Measurements from ENCODE around the gene MASP1. TPM values are rescaled to one million over a fixed set of nuclear protein-coding genes. Genes with fewer than 3 reads are reported as not detected.

MASP1 gene
- total RNA-seq, 2 experiments from 2014 or later: not detected

- ChIA-PET CTCF (ENCODE audit: unreplicated experiment) (no interaction called here), POLR2A (interaction anchor here (0.6 kb wide), 1 partner anchor 23 kb away, joined by 4 read pairs; no protein-coding TSS in a partner anchor)
- Histone ChIP-seq H3K4me2 (ENCODE audit: low read length) (no peak overlapping the region), H3K4me1 (ENCODE audit: insufficient read depth, low read length, poor library complexity, severe bottlenecking) (no peaks in the 10 kb centered on the region), H3K27ac (ENCODE audit: low read depth, low read length, poor library complexity, severe bottlenecking) (no peak overlapping the region), H3K36me3 (ENCODE audit: insufficient read depth, low read length) (no peaks in the 10 kb centered on the region), H3K9me3 (ENCODE audit: low read length) (no peaks in the 10 kb centered on the region), H3K9me2 (ENCODE audit: insufficient read depth, low read length) (no peaks in the 10 kb centered on the region), H3K4me3 (ENCODE audit: low read depth, low read length, poor library complexity, severe bottlenecking) (no peak overlapping the region), H3K79me2 (ENCODE audit: insufficient read depth, low read depth, low read length) (no peaks in the 10 kb centered on the region), H4K20me1 (ENCODE audit: insufficient read depth, low read length) (no peaks in the 10 kb centered on the region), H2AFZ (ENCODE audit: low read length) (no peak overlapping the region)
- BruUV-seq (replicated peaks): no TSS peak
- TF ChIP-seq CTCF (conservative IDR thresholded peaks at IDR 0.05; ENCODE audit: low read length) (no peak), EZH2phosphoT487 (IDR thresholded peaks at IDR 0.05; ENCODE audit: borderline replicate concordance, low read depth, low read length) (no peak)
- intact Hi-C loops (cut with micrococcal nuclease; ENCODE audit: unreplicated experiment): no loop called here
- no peak for DNase-seq (ENCODE audit: low spot score)
These were observed 77.9 kb downstream of the MASP1 start for GRCh38 chr3:187213616-187214015.

- no peak overlapping the region for H3K27ac ChIP-seq (ENCODE audit: low read depth, low read length, poor library complexity, severe bottlenecking)
- no peaks in the 10 kb centered on the region for H3K36me3 ChIP-seq (ENCODE audit: insufficient read depth, low read length)
- intact Hi-C loops (cut with micrococcal nuclease; ENCODE audit: unreplicated experiment): no loop called here
These were observed 78.8 kb downstream of the MASP1 start for GRCh38 chr3:187212705-187213104.

More at GRCh38 chr3:187212705-187213104, 78.8 kb downstream of the MASP1 start:
- Histone ChIP-seq H3K79me2 (ENCODE audit: insufficient read depth, low read depth, low read length) (no peaks in the 10 kb centered on the region), H3K4me2 (ENCODE audit: low read length) (no peak overlapping the region), H3K4me3 (ENCODE audit: low read depth, low read length, poor library complexity, severe bottlenecking) (no peak overlapping the region), H4K20me1 (ENCODE audit: insufficient read depth, low read length) (no peaks in the 10 kb centered on the region), H3K9me2 (ENCODE audit: insufficient read depth, low read length) (no peaks in the 10 kb centered on the region), H3K9me3 (ENCODE audit: low read length) (no peaks in the 10 kb centered on the region), H3K4me1 (ENCODE audit: insufficient read depth, low read length, poor library complexity, severe bottlenecking) (no peaks in the 10 kb centered on the region), H2AFZ (ENCODE audit: low read length) (no peak overlapping the region)
- DNase-seq (ENCODE audit: low spot score): no peak
- POLR2A ChIA-PET: interaction anchor here (0.7 kb wide), 1 partner anchor 352 kb away, joined by 3 read pairs; no protein-coding TSS in a partner anchor
- TF ChIP-seq EZH2phosphoT487 (IDR thresholded peaks at IDR 0.05; ENCODE audit: borderline replicate concordance, low read depth, low read length) (no peak), CTCF (conservative IDR thresholded peaks at IDR 0.05; ENCODE audit: low read length) (no peak)
- CTCF ChIA-PET (ENCODE audit: unreplicated experiment): no interaction called here
- no TSS peak for BruUV-seq (replicated peaks)

Measured in OCI-LY7 (cell line).